Bronchus fibroblast of lung (primary cell): ENCODE data around the gene DMTF1. TPM values are rescaled to one million over a fixed set of nuclear protein-coding genes. Genes with fewer than 3 reads are reported as not detected.

ENCODE experiments used
- total RNA-seq: library from RNA; depleted of rRNA; stranded (reverse); fragments of >200 nt; gene quantifications from 2 replicates; pipeline ENCODE4 v1.2.3, GENCODE V29; 2015

DMTF1 gene, protein sequence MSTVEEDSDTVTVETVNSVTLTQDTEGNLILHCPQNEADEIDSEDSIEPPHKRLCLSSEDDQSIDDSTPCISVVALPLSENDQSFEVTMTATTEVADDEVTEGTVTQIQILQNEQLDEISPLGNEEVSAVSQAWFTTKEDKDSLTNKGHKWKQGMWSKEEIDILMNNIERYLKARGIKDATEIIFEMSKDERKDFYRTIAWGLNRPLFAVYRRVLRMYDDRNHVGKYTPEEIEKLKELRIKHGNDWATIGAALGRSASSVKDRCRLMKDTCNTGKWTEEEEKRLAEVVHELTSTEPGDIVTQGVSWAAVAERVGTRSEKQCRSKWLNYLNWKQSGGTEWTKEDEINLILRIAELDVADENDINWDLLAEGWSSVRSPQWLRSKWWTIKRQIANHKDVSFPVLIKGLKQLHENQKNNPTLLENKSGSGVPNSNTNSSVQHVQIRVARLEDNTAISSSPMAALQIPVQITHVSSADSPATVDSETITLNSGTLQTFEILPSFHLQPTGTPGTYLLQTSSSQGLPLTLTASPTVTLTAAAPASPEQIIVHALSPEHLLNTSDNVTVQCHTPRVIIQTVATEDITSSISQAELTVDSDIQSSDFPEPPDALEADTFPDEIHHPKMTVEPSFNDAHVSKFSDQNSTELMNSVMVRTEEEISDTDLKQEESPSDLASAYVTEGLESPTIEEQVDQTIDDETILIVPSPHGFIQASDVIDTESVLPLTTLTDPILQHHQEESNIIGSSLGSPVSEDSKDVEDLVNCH
- total RNA-seq: 16.3 and 19.0 TPM in 2 replicates

DNA sequence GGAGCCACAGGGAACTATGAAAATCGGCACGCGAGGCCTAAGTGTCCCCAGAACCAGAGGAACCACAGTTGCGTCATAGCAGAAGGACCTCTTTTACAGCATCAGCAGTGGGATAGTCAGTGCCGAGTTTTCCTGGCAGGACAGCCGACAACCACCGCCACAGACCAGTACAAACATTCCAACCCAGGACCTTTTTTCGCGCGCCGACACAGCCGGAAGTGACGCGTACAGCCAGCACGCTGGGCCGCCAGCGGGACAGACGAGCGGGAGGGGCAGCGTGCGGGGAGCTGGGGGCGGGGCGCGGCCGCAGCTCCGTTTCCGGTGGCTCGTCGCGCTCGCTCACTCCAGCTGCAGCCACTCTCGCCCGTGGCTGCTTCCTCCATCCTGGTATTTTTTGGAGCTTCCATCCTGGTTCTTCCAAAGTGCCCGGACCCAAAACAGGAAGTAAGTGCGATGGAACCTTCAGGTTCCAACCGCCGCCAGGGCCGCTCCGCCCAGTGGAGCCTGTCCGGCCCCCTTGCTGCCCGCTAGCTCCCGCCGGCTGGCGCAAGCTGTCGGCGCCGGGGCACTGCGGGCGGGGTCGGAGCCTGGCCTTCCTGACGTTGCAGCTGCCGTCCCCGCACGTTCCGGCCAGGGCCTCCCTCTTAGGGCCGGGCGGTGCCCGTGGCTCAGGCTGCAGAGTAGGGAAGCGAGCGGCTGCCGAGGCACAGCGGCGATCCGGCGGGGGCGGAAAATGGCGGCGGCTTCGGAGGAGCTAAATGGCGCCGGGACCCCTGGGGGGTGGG is at the start of gene DMTF1:
Gene DMTF1 (plus strand): TSS at position 342 of the 785 bp plus-strand sequence. CDS start 12,489 bp downstream, outside the sequence.

DNA sequence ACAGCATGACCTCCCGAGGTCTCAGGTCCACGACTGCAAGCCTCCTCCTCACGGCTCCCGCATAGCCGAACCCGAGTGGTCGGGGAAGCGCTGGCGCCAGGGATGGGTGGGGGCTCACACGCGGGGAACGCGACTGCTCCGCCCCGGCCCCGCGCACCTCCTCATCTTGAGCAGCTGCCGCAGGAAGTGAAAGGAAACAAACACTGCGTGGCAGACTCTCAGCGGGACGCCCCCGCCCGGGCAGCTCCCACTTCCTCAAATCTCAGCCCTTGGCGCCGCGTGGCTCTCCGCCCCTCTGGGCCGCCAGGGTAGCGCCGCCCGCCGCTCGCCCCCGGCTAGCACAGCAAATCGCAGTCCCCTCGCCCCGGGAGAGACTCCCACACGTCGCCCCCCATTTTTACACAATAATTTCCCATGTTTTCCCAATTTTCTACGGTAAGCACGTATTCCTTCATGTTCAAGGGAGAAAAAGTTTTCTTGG is 67.3 kb downstream of the DMTF1 start, which contains the start of gene TMEM243:
Gene TMEM243 (minus strand): TSS at position 188 of the 481 bp plus-strand sequence. CDS start 229 bp downstream, outside the sequence.

Other genes starting within 250 kb of the DMTF1 start
- 2.5 and 4.4 TPM in 2 replicates for gene ELAPOR2, start 92.8 kb upstream of the DMTF1 start, total RNA-seq
- gene TMEM243, start 67.3 kb downstream of the DMTF1 start, total RNA-seq: 28.5 and 33.6 TPM in 2 replicates
- 4.3 and 5.0 TPM in 2 replicates for gene CROT, start 193.2 kb downstream of the DMTF1 start, total RNA-seq